ENCODE data around the gene ACTN2. TPM values are rescaled to one million over a fixed set of nuclear protein-coding genes. Genes with fewer than 3 reads are reported as not detected.

ACTN2 gene
- polyA plus RNA-seq, 3 donors: 0.07 TPM; not detected in 2

DNA sequence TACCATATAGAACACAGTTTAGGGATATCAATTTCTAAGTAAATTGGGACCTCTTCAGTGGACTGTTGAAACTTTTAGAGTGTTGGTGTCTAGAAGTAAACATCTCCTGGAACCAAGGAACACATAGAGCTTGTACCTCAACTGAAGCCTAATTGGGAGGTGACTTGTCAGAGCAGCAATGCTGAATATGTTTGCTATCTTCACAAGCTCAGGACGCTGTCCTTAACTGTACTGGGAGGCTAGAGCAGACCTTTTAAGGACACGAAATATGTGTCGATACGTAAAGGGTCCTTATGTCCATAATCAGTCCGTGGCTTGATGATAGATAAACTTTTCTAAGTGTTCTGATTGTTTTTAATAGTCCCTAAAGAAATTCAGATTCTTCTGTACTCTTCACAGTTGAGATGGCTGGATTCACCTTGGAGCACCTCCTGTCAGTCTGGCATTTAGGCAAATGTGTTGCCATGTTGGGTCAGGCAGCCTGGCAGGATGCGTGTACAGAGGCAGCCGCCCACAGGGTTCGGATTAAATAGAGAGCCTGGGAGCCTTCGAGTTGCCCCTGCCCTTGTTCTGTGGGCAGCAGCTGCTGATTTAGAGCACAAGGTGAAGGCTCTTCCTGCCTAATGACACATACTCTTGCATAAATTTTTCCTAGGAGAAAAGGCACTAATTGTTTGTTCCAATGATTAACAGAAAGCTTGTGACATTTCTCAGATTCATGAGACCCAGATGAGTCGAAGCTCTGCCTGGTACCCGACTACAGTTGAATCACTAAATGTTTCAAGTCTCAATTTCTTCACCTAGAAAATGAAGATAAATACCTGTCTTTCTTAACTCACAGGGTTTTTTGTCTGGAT lies 3.6 kb downstream of the ACTN2 start:
- peaks cover 17% of the 10 kb centered on the region for H3K4me1 Mint-ChIP-seq
- 83% methylated on average over 2 of the region's 11 CpGs for WGBS (ENCODE audit: insufficient coverage)
- Histone ChIP-seq H3K79me2 (ENCODE audit: insufficient read depth, low read length) (no peaks in the 10 kb centered on the region), H3K27ac (ENCODE audit: low read depth in 1 of 2, low read length in 2 of 2) (no peak overlapping the region), H3K4me1 (ENCODE audit: control insufficient read depth in 1 of 2, insufficient read depth in 2 of 2, low read length in 2 of 2) (peaks cover 10 to 16% of the 10 kb centered on the region in 2 donors), H3K9me3 (replicated peaks in 1 of 2; ENCODE audit: control insufficient read depth in 1 of 2, insufficient read depth in 1 of 2, low read length in 2 of 2) (peaks cover 0 to 6% of the 10 kb centered on the region in 2 donors), H3K4me2 (replicated peaks; ENCODE audit: extremely low read depth, low read length, poor library complexity, severe bottlenecking) (no peak overlapping the region), H3K9ac (ENCODE audit: insufficient read depth, low read length, poor library complexity, severe bottlenecking) (no peak overlapping the region), H2AFZ (ENCODE audit: insufficient read depth, low read depth, low read length, poor library complexity, severe bottlenecking) (no peak overlapping the region), H4K20me1 (ENCODE audit: insufficient read depth, low read length) (no peaks in the 10 kb centered on the region), H3K4me3 (replicated peaks in 1 of 3; ENCODE audit: low read depth in 2 of 3, low read length in 3 of 3) (no peak overlapping the region), H3K36me3 (replicated peaks in 1 of 2; ENCODE audit: control insufficient read depth in 1 of 2, insufficient read depth in 2 of 2, low read length in 2 of 2) (no peaks in the 10 kb centered on the region), H3K27me3 (ENCODE audit: control insufficient read depth in 2 of 2, insufficient read depth in 2 of 2, low read length in 2 of 2) (peaks cover 37 to 43% of the 10 kb centered on the region in 2 donors)
- DNase-seq: no peak
- peak overlapping the region in 1 of 2 donors; percentile 3 for H3K4me3 Mint-ChIP-seq
- TF ChIP-seq, protein P1, sequence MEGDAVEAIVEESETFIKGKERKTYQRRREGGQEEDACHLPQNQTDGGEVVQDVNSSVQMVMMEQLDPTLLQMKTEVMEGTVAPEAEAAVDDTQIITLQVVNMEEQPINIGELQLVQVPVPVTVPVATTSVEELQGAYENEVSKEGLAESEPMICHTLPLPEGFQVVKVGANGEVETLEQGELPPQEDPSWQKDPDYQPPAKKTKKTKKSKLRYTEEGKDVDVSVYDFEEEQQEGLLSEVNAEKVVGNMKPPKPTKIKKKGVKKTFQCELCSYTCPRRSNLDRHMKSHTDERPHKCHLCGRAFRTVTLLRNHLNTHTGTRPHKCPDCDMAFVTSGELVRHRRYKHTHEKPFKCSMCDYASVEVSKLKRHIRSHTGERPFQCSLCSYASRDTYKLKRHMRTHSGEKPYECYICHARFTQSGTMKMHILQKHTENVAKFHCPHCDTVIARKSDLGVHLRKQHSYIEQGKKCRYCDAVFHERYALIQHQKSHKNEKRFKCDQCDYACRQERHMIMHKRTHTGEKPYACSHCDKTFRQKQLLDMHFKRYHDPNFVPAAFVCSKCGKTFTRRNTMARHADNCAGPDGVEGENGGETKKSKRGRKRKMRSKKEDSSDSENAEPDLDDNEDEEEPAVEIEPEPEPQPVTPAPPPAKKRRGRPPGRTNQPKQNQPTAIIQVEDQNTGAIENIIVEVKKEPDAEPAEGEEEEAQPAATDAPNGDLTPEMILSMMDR (IDR thresholded peaks at IDR 0.05): no peak
- intact Hi-C loops (cut with micrococcal nuclease): no loop called here
- H3K27me3 Mint-ChIP-seq (ENCODE audit: low read depth in 3 of 3): peaks cover 40 to 57% (median 43%) of the 10 kb centered on the region in 3 donors
- H3K27ac Mint-ChIP-seq: no peak overlapping the region
- peaks cover 3 to 14% (median 11%) of the 10 kb centered on the region in 7 donors for H3K9me3 Mint-ChIP-seq
- H3K36me3 Mint-ChIP-seq: peaks cover 2 to 7% of the 10 kb centered on the region in 2 donors

DNA sequence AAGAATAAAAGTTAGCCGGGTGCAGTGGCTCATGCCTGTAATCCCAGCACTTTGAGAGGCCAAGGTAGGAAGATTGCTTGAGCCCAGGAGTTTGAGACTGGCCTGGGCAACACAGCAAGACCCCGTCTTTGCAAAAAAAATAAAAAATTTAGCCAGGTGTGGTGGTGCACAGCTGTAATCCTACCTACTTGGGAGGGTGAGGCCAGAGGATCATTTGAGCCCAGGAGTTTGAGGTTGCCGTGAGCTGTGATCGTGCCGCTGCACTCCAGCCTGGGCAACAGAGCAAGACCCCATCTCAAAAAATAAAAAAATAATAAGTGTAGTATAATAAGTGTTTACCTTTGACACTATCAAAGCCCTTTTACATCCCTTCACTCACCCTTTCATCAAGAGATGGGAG lies 5.0 kb downstream of the ACTN2 start:
- Histone ChIP-seq H3K27ac (ENCODE audit: low read depth in 1 of 2, low read length in 2 of 2) (no peak overlapping the region), H3K4me2 (replicated peaks; ENCODE audit: extremely low read depth, low read length, poor library complexity, severe bottlenecking) (no peak overlapping the region), H3K4me3 (replicated peaks in 1 of 3; ENCODE audit: low read depth in 2 of 3, low read length in 3 of 3) (no peak overlapping the region), H3K9ac (ENCODE audit: insufficient read depth, low read length, poor library complexity, severe bottlenecking) (no peak overlapping the region), H3K4me1 (ENCODE audit: control insufficient read depth in 1 of 2, insufficient read depth in 2 of 2, low read length in 2 of 2) (peaks cover 6 to 10% of the 10 kb centered on the region in 2 donors), H2AFZ (ENCODE audit: insufficient read depth, low read depth, low read length, poor library complexity, severe bottlenecking) (no peak overlapping the region), H3K27me3 (ENCODE audit: control insufficient read depth in 2 of 2, insufficient read depth in 2 of 2, low read length in 2 of 2) (peaks cover 34% of the 10 kb centered on the region in 2 donors), H3K36me3 (replicated peaks in 1 of 2; ENCODE audit: control insufficient read depth in 1 of 2, insufficient read depth in 2 of 2, low read length in 2 of 2) (no peaks in the 10 kb centered on the region), H3K9me3 (replicated peaks in 1 of 2; ENCODE audit: control insufficient read depth in 1 of 2, insufficient read depth in 1 of 2, low read length in 2 of 2) (peaks cover 0 to 6% of the 10 kb centered on the region in 2 donors), H3K79me2 (ENCODE audit: insufficient read depth, low read length) (no peaks in the 10 kb centered on the region), H4K20me1 (ENCODE audit: insufficient read depth, low read length) (no peaks in the 10 kb centered on the region)
- TF ChIP-seq, protein P1 (IDR thresholded peaks at IDR 0.05): no peak
- DNase-seq: no peak
- Mint-ChIP-seq H3K4me1 (peaks cover 9% of the 10 kb centered on the region), H3K27ac (no peak overlapping the region), H3K9me3 (peaks cover 0 to 9% (median 8%) of the 10 kb centered on the region in 7 donors), H3K27me3 (ENCODE audit: low read depth in 3 of 3) (peaks cover 28 to 50% (median 40%) of the 10 kb centered on the region in 3 donors), H3K36me3 (peaks cover 2 to 3% of the 10 kb centered on the region in 2 donors), H3K4me3 (no peak overlapping the region)
- intact Hi-C loops (cut with micrococcal nuclease): no loop called here
- WGBS (ENCODE audit: insufficient coverage): 83% methylated on average over 2 of the region's 5 CpGs

All from CD14-positive monocyte (primary cell).